Measurements from ENCODE around the gene PLOD2.

PLOD2 gene

DNA sequence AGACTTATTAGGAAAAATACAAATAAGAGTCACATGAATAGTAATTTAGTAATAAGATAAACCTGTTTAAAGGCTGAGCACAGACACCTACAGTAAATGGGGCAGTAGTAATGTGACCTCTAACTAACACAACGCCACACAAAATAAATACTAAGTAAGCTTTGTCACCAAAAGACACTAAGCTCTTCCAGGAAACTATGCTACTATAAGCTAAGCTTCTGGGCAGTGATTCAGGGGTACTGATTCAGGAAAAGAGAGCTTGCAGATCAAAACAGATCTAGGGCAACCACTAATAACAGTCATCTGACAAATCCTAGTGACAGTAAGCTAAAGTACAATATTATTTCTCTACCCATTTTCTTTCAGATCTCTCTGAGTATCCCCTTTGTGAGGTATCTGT lies 68.8 kb downstream of the PLOD2 start:
- no peak for DNase-seq

DNA sequence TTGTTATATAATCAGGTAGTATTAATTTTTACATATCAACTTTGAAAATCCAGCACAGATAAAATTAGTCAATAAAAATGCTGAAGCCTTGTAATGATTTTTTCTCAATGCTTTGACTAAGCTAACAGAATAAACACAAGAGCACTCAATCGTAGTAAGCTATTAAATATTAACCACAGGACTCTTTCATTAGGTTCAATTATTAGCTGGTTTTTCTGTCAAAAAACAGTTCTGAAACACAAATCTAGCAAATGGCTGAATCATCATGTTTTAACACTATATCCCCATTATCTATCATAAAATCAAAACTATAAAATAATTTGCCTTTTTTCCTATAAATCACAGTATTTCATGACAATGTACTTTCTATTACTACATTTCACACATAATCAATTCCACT lies 69.6 kb downstream of the PLOD2 start:
- no peak for DNase-seq

DNA sequence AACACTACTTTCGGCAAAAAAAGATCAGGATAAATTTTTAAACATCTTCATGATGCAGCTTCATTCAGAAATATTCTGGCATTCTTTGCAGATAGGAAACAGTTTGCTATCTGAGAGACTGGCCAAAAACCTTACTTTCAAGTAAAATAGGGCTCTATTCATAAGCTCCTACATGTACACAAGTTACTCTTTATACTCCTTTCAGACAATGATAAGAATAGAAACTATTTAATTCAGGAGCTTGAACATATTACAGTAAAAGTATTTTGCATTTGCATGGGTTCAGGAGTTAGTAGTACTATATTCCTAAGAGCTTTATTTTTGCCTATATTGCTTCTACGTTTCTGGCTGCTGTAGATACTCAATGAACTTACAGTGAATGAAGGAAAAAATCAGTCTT lies 70.5 kb downstream of the PLOD2 start:
- no peak for DNase-seq

DNA sequence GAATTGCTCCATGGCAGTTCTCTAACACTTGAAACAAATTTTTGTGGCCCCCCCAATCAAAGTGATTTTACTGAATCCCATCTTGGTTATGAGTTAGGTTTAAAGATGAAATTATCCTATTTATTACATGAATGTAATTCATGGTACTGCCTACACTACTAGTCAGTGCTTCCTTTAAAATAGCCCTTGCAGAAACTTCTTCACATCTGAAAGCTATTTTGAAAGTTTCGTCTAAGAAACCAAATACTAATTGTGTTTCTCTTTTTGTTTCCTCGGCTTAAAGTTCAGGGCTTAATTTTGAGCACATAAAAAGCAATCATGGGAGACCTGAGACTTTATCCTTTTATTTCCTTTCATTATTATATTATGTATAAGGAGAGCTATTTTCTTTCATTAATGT lies 72.1 kb downstream of the PLOD2 start:
- no peak for DNase-seq

- DNase-seq = no peak
These were observed 73.9 kb downstream of the PLOD2 start for GRCh38 chr3:146087116-146087515.

- no peak for DNase-seq
These were observed 74.8 kb downstream of the PLOD2 start for GRCh38 chr3:146086211-146086610.

DNA sequence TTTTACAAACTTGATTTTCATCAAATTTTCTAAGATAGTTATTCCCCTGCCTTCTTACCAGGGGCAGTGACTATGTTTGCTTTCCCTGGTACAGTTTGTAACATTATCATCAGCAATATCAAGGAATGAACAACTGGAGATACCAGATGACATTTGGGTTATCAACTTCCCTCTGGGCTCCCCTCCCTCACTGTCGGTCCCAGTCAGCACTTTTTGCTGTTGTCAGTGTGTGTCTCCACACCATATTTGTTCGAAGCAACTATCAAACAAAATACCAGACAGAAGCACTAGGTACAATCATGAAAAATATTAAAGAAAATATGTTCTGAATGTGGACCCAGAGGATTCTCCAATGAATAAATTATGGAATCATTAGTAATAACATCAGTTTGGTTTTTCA lies 75.3 kb downstream of the PLOD2 start:
- no peak for DNase-seq

GRCh38 chr3:146080578-146080977 lies 80.4 kb downstream of the PLOD2 start:
- DNase-seq = no peak

GRCh38 chr3:146078031-146078430 lies 83.0 kb downstream of the PLOD2 start:
- DNase-seq = no peak

GRCh38 chr3:146077181-146077580 lies 83.8 kb downstream of the PLOD2 start:
- DNase-seq = no peak

DNA sequence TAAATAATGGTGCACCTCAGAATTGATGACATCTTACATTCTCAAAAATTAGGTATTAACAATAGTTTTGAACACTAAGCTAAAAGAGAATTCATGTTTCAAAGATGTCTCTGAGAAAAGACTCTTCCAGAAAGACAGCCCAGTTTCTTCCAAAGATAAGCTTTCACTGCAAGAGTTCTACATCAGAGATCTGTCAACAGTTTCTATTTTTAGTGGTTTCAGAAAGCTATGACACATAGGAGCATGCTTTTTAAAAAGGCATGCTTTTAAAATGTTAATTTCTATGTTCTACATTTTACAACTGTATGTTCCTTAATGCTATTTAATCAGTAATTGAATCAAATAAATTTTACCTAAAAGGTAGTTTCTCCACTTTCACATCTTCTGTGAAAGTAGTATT lies 88.2 kb downstream of the PLOD2 start:
- DNase-seq = no peak

GRCh38 chr3:146072061-146072460 lies 88.9 kb downstream of the PLOD2 start:
- no peak for DNase-seq

- no peak for DNase-seq
These were observed 89.4 kb downstream of the PLOD2 start for GRCh38 chr3:146071632-146072031.

DNA sequence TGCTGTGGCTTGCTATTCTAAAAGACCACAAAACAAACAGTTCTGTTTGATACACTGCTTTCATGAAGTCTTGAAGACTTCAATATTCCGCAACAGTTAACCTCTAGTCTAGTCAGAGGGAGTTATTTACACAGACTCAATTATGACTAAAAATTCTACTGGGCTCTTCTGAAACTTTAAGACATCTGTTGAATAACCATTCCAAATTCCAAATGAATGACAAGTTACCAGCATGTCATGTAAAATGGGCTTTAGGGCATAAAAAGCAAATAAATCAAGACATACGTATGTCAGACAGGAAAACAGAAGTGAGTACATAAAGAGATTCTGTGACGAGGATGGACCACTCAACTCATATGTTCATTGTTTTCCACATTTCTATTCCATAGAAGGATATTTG lies 93.9 kb downstream of the PLOD2 start:
- no peak for DNase-seq

GRCh38 chr3:146065573-146066006 lies 95.4 kb downstream of the PLOD2 start:
- DNase-seq = no peak

- DNase-seq = no peak
These were observed 102.7 kb downstream of the PLOD2 start for GRCh38 chr3:146058241-146058640.

DNA sequence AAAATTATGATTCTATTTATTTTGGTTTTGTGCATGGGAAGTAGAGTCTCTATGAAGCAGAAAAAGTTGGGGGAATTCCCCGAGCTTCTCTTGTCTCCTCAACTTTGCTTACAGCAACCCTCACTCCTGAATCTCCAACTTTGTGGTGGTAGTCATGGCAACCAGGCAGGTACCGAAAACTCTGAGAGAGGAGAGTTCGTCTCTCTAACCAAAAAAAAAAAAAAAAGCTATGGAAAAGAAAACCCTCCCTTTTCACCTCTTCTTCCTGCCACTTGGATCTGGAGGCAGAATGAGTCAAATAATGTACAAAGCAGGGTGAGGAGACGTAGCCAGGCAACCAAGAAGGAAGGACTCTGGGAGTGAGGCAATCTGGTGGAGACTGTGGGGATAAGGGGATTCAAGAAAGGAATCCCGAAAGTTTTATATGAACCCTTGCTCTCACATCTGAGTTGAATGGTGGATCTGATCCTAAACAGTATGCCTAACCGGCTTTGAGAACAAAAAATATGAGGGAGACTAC lies 108.1 kb downstream of the PLOD2 start:
- no peak for DNase-seq

- DNase-seq = no peak
These were observed 108.8 kb downstream of the PLOD2 start for GRCh38 chr3:146052056-146052790.

DNA sequence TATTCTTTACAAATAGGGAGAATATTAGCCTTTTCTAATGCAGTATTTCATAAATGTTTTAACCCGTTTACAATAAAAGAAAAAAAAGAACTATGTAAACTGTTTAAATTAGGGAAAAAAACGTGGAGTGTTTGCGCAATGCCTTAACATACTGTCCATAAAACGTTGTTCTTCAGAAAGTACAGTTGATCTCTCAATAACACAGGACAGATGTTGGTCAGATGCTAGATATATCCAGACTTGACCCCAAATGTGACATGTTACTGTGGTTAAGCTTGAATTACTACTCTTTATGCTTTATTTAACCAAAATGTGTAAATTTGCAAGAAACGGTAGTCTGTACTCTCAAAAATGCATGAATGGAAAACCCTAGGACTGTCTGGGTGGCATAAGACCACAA lies 110.3 kb downstream of the PLOD2 start:
- no peak for DNase-seq

DNA sequence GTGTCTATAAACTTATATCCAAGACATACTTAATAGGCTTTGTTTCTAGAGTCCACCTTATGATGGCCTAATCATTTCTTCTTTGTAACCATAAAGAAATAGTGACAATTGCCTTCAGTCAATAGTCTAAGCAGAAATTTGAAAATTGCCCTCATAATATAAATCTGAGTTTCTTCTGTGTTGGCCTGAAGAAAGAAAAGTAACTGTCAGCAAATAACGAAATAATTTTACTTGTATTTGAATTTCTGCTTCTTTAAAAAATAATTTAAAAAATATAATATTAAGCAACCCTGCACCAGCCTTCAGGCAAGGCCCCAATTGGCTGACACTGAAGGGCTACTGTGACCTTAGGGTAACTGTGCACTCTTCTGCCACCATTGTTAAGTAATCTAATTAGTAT lies 113.5 kb downstream of the PLOD2 start:
- DNase-seq = no peak

GRCh38 chr3:146044046-146044445 lies 116.9 kb downstream of the PLOD2 start:
- no peak for DNase-seq

- DNase-seq = no peak
These were observed 120.4 kb downstream of the PLOD2 start for GRCh38 chr3:146040630-146041029.

DNA sequence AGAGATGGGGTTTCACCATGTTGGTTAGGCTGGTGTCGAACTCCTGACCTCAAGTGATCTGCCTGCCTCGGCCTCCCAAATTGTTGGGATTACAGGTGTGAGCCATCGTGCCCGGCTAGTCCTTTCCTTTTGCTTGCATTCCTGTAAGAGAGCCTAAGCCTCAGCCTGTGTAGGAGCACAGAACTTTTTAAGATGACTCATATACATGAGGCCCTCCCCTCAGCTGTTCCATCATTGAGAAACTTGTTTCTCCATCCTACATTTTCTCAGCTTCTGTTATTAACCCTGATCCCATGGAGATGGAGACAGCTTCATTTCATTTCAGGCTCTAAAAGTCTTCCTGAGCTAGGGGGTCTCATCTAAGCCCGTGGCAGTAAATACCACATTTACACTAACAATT lies 123.3 kb downstream of the PLOD2 start:
- DNase-seq = no peak

- no peak for DNase-seq
These were observed 124.7 kb downstream of the PLOD2 start for GRCh38 chr3:146036281-146036680.

DNA sequence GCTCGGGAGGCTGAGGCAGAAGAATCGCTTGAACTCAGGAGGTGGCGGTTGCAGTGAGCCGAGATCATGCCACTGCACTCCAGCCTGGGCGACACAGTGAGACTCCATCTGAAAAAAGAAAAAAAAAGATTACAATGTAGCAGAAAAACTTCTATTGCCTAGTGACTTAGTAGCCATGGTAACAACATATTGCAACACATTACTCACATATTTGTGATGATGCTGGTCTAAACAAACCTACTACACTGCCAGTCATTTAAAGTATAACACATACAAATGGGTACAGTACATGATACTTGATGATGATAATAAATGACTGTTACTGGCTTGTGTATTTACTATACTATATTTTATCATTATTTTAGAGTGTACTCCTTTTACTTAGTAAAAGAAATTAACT lies 125.6 kb downstream of the PLOD2 start:
- no peak for DNase-seq

Data from stimulated activated CD4-positive, alpha-beta T cell treated with anti-CD3 and anti-CD28 coated beads, Interleukin-2, amount 100 ng/mL, for 24 hours (primary cell).